NCI-H2081 (cell line): ENCODE data around the gene LRMDA.

Source experiments
- DNase-seq, 2 experiments: peaks; one replicate each; lab custom pipeline; 2025; lab: John Stamatoyannopoulos, UW

Gene LRMDA

DNA sequence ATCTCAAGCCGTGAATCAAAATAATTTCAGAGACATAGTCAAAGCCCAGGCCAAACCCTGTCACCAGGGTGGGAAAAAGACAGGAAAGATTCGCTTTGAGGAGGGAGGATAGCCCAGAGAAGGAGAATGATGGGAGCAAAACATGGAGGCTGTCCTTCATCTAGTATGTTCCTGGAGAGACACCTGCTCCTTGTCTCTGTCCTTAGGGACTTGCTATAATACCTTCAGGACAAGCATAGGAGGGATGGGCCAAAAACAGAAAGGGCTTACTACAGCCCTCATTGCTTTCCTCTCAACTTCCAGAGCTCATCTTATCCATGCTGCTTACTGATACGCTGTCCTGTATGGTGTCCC, 593.7 kb downstream of the LRMDA start:
- no peak for DNase-seq

- no peak for DNase-seq
Measured at GRCh38 chr10:76026176-76026771, 594.9 kb downstream of the LRMDA start.

DNA sequence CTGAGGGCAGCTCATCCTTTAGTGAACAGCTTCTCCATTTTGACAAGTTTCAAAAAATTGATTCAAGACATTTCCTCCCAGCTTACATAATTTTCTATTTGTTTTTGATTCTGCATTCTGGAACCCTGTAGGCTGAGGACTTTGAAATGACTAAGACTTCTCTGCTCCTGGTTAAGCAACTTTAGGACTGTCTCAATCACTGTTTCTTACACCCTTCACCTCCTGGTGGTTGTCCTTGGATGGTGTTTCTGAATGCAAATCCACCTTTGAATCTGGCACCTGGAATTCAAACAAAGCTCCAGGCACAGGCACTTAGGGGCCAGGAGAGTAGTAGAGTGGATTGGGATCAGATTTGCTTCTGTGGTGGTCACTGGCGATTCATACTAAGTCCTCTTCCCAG, 595.5 kb downstream of the LRMDA start:
- DNase-seq, result no peak

GRCh38 chr10:76029782-76030181, 598.4 kb downstream of the LRMDA start:
- no peak for DNase-seq

DNA sequence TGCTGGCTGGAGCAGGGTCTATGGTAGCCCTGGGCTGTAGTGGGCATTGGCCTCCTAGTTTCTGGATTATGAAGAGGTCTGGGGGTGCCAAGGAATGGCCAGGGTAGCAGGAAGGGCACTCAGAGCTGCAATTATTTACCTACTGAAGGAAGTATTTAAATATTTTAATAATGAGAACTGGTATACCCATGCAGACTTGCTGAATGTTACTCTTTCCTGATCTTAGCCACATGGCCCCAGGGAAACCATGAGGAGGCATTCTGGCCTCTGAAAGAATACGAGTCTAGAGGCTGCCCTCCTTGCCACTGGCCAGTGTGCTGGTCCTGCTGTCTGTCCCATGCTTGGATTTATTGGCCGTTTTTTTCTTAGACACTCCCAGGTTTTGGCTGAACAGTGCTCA, 599.7 kb downstream of the LRMDA start:
- no peak for DNase-seq

DNA sequence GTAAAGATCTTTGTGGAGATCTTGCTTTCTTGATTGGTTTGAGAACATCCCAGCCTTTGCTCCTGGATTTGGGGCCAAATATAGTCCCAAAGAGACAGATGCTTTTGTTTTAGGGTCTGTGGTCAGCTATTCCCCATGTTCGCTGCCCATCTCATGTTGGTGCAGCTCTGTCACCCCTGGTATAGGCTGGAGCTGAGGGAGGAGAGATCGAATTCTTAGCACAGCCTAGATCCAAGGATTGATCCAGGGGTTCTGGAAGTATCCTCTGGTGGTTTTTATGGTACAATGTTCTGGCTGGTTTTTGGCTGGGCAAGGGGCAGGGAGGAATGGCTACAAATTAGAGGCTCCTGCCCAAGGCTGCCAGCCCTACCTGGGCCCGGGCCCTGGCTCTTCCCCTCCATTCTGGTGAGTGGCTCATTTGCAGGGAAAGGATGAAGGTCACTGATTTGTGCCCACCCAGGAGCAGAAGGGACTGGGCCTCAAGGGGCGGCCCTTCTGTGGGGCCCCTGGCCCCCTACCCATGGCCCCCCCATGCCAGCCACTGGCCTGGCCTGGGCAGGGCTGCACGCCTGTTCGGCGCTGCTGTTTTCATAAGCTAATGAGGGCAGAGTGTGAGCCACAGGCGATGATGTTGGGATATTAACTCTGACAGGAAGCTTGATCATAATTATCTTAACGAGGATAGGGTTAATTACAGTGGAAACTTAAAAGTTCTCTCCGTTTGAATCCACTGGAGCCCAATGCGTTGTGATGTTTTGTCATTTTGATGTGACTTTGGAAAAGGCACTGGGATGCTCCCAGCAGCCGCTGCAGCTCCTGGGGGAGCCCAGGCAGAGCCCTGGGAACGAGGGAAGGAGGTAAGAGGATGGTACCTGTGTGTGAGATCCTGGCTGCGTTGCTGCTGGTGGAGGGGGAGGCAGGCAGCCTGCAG, 600.6 kb downstream of the LRMDA start:
- DNase-seq, result no peak

DNA sequence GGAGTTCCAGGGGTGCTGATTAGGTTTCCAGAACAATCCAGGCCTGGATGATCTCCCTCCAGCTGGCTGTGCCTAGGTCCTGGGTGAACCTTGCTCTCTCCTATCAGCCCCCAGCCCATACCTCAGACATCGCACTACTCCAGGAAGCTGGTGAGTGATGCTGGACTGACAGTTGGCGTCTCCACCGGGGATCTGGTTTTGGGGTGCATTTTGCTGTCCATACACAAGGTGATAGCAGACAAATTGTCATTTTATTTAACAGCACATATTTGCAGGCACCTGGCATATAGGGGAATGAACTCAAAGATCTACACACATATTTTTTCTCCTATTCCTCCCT, 601.2 kb downstream of the LRMDA start:
- no peak for DNase-seq

- DNase-seq, result no peak
Measured at GRCh38 chr10:76033457-76034196, 602.2 kb downstream of the LRMDA start.

DNA sequence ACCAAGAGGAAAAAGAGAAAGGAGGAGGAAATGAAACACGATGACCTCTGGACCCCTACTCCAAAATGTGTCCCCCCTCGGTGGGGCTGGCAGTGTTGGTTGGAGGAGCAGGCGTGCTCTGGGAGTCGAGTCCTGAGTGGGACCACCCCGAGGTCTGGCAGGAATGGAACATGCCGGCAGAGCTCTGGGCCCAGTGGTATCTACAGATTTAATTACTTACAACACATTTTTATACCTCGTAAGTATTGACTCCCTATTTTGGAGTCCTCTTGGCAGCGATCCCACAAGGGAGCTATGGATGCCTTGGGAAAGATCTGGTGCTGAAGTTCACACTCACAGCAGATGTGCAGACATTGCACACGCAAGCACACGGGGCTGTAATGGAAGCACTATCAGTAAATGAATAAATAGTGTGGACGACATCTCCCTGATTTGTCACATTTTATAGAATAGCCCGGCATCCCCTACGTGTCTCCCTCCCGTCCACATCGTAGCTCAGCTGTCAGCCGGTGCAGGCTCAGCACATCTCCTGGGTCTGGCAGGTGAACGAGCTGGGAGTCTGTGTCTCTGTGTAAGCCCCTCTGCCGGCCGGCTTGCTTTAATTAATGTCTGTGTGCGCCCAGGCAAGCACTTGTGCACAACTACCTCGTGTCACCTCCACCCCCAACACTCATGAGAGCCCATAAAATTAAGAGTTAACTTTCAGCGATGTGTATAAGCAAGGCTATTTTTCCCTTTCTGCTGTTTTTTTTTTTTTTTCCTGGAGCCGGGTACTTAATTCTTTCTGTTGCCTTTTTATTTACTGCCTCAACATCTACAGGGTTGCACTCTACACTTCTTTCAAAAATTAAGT, 603.2 kb downstream of the LRMDA start:
- no peak for DNase-seq

DNA sequence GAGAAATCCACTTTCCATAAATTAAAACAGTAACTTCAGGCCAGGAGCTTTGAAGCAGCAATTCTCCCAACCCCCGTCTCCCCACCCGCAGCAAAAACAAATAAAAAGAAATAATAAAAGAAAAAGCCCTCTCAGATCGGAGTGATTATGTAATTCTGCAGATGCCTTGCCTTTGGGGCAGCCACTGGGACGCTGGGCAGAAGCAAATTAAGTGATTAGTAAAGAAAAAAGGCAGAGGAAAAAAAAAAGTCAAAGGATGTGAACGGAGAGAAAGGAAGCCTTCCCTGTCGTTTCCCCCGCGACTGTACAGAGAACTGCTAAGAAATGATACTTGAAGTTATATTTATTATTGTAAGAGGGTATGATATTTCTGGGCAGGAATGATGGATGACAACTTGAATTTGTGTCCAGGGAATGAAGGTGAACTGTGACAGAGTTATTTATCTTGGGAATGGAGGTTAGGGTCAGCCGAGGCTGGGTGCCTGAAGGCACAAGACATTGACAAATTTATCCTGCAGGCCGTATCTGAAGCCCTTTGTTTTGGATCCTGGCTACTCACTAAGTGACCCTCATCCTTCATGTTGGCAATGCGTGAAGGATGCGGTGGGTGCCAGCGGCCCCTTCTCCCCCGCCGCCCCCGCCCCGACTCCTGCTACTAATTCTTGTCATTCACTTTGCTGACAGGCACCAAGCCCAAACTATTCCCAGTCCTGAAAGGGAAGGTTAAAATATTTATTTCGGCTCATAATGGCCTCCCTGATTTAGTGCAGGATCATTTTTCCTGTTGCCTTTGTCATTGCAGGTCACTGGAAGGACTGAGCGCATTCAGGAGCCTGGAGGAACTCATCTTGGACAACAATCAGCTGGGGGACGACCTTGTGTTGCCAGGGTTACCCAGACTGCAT, 604.0 kb downstream of the LRMDA start:
- no peak for DNase-seq

GRCh38 chr10:76036111-76036940, 604.9 kb downstream of the LRMDA start:
- DNase-seq, result peak; percentile 24 to 39

DNA sequence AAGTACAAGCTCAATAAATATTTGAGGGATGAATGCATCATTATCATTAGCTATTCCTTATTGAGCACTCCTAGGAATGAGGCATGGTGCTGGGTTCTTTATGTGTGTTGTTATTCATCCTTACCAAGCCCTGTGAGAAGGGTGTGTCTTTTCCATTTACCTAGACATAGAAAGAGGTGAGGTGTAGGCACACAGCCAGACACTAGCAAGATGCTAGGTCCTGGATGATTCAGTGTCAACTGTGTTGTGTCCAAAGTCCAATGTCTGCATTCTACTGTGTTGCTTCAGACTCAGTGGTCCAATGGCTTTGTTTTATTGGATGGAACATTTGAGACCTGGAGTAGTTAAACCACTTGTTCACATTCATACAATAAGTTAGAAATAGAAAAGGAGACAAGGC, 605.5 kb downstream of the LRMDA start:
- DNase-seq, result no peak

- DNase-seq, result no peak
Measured at GRCh38 chr10:76037531-76038155, 606.2 kb downstream of the LRMDA start.

- DNase-seq, result no peak
Measured at GRCh38 chr10:76038696-76039095, 607.3 kb downstream of the LRMDA start.

- no peak for DNase-seq
Measured at GRCh38 chr10:76040107-76040829, 608.8 kb downstream of the LRMDA start.

- DNase-seq, result no peak
Measured at GRCh38 chr10:76040830-76041220, 609.4 kb downstream of the LRMDA start.

GRCh38 chr10:76041551-76041950, 610.1 kb downstream of the LRMDA start:
- no peak for DNase-seq

- DNase-seq, result no peak
Measured at GRCh38 chr10:76043261-76043660, 611.8 kb downstream of the LRMDA start.

GRCh38 chr10:76044751-76045150, 613.3 kb downstream of the LRMDA start:
- no peak for DNase-seq
